Measurements from ENCODE around the gene HOXD13.

HOXD13 gene

GRCh38 chr2:176092270-176093144 lies at the start of gene HOXD13:
Gene HOXD13 (plus strand): TSS chr2:176092721. CDS start chr2:176092891, 170 bp downstream.
- DNase-seq, result no peak

DNA sequence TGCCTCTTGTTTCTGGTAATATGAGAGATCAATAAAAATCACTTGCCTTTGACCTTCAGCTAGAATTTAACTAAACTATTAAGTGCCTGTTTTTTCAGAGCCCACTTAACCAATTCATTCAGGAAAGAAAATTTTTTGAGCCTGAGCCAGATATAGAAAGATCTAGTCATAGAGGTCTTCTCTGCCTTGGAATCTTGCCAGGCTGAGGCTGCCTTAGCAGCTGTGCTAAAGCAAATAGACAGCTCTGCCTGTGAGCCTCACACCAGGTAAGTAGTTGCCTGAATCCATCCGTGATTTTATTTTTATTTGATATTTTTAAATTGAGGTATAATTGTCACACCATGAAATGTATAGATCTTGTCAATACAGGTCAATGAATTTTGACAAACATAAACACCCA lies 36.1 kb upstream of the HOXD13 start:
- DNase-seq, result no peak

DNA sequence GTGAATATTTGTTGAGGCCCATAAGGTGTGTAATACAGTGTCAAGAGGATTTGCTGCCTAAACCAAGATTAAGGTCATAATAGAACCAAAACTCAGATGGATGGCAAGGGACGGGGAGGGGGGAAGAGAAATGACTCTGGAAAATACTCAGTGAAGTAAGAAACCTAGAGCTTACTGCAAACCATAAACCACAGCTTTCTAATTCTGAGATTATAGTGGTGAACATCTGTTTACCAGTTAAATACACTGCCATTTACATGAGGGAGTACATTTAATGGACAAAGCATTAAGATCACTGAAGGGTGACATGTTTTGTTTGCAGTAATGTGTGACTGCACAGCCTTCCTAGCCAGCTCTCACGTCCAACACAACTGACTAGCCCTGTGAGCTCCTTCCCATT lies 28.6 kb upstream of the HOXD13 start:
- no peak for DNase-seq

DNA sequence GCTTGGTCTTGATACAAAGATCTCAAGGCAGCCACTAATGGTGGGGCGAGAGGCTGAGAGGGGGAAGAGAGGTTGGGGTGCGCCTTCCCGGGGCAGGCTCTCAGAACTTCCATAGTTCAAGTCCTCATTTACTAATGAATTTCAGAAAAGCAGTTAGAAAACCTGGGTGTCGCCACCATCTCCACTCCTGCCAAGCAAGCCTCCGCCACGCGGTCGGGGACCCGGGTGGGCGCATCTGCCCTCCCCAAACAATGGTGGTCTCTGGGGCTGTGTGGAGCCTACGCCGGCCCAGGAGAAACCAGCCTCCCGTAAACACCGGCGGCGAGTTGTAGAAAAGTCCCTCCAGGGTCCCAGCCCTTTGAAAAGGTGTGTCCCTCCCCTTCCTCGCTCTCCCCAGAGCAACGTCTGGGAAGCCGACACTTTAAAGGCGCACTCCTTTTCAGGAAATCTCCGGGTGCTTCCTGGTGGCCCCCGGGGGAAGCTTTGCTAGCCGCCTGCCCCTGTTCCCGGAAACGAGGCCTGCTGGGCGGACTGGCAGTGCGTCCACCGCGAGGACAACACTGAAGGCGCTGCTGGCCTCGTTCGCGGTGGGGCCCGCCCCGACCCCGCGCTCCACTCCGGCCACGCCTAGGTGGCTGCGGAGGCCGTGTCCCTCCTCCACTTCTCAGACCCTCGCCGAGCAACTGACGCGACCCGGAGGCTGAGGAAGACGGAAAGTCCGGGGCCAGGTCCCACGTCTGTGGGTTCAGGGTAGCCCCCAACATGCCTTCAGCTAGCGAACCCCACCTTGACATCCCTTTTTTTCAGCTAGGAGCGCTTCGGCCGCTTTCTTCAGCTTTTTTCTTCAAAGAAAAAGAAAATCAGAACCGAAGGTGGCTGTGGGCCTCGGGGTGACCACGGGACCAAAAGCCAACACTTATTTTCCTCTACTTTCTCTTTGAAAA lies 25.6 kb upstream of the HOXD13 start:
- DNase-seq, result no peak

GRCh38 chr2:176067589-176068418 lies 24.7 kb upstream of the HOXD13 start:
- DNase-seq, result no peak

DNA sequence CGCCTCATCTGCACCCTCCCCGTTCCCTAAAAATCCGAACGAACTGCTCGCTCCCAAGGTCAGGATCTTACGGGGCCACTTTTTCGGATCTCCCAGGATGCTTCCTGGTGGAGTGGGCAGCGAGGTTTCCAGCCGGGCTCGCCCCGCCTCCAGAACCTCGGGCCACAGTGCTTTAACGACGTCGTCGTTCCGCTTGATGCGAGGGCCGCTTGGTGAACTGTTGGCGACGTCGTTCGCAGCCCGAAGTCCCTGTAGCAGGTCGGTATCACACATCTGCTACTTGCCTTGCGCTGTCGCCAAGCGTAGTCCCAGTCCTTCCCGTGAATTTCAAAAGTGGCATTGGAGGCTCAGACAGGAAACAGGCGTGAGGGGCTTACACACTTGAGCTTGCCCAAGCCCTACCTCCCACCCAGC lies 24.1 kb upstream of the HOXD13 start:
- DNase-seq, result no peak

- DNase-seq, result no peak
These were observed 20.9 kb upstream of the HOXD13 start for GRCh38 chr2:176071330-176072291.

GRCh38 chr2:176072292-176072669 lies 20.2 kb upstream of the HOXD13 start:
- no peak for DNase-seq

GRCh38 chr2:176072951-176073904 lies 19.3 kb upstream of the HOXD13 start:
- DNase-seq, result no peak

DNA sequence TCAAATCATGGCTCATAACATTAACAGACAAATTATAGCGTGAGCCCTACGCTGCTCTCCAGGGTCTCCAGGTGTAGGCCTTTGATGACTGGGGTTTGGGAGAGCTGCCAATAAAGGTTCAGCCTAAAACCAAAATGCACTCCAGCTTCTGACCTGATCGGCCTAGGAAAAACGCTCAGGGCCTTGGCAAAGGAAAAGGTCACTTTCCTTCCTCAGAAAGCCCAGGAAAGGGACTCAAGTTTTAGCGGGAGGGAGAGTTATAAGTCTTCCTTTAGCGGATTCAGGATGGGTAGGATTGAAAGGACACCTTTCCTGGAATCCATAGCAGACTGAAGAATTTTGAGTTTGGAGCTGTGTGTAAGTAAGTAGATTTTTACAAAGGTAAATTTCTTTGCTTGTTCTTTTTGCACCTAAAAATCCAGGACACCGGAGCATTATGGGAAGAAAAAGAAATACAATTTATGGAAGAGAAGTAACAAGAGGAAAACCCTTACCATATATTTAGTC lies 17.5 kb upstream of the HOXD13 start:
- no peak for DNase-seq

DNA sequence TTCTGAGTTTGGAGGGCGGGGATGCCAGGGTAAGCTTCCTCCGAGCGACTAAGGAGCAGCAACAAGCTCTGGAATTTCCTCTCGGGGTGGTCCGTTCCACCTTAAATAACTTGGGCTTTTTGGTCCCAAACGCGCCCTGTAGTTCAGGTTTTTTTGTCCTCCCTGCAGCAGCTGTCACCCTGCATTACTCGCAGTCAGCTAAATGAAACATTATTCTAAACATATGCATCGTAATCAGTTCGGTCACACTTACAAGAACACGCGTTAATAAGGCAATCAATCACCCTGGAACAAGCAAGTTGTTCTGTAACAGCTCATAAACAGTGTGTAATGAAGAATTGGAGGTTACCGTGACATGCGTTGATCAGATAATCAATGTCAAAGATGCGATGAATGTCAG lies 17.0 kb upstream of the HOXD13 start:
- DNase-seq, result no peak

- DNase-seq, result no peak
These were observed 16.5 kb upstream of the HOXD13 start for GRCh38 chr2:176076063-176076462.

DNA sequence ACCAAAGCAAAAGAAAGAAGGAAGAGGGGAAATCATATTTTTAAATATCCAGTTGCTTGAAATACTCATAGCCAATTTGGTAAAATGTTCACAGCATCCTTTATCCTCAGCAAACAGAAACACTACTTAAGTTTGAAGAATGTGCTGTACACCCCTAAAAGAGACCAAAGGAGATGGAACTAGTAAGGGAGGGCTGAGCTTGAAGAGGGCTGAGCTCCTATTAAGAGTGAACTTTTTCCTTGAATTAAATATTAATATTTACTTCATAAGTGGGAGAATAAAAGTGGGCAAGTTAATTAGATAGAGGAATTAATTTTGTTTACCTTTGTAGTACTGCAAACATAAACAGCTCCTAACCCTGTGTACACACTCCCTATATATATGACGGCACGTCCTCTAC lies 15.7 kb upstream of the HOXD13 start:
- DNase-seq, result no peak

DNA sequence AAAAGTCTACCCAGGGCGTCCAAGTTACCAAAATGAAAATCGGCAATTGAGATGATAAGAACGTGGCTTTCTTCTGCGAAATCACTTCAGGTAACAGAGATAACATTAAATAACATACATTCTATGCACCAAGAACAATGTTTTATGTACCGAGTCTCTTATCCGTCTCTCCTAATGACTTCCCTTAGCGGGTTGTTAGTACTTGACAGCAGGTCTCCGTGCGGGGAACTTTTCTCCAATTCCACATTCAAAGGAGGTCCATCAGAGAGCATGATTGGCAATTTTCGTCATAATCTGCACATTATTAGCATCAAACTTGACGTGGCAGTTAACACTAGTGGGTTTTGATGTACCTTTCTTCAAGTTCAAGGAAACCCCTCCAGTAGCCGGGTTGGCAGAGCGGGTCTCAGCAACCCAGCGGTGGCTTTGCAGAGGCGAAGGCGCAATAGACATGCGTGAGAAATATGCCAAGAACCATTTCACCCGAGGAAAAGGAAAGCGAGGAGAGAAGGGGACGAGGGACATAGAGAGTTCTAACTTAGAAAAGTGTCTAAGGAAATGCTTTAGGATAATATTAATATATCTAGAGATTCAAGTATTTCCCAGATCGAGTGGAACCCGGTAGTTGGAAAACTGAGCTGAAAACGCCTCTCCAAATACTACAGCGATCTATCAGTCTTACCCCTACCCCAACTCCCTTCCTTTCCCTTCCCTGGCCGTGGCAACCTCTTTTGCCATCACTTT lies 13.8 kb upstream of the HOXD13 start:
- no peak for DNase-seq

- DNase-seq, result no peak
These were observed 13.2 kb upstream of the HOXD13 start for GRCh38 chr2:176079285-176079830.

GRCh38 chr2:176079831-176080539 lies 12.5 kb upstream of the HOXD13 start:
- DNase-seq, result peak in 1 of 51 donors; percentile 9
